Measurements from ENCODE around the gene IQCN.

- no peak for TF ChIP-seq CTCF (IDR thresholded peaks at IDR 0.05 in 4 of 5, conservative IDR thresholded peaks at IDR 0.05 in 1 of 5)
- TF ChIP-seq POLR2A (IDR thresholded peaks at IDR 0.05): no peak
Measured at GRCh38 chr19:18283338-18283737, 9.1 kb upstream of the IQCN start.

Measured in gastrocnemius medialis (tissue), 4 donors.